Astrocyte (in vitro differentiated cells and primary cell): ENCODE results near the gene BCL7B. TPM values are rescaled to one million over a fixed set of nuclear protein-coding genes. Genes with fewer than 3 reads are reported as not detected.
A peak's percentile ranks its signal among the peaks of the same experiment; 100 is the strongest.
"Not testable (repeated sequence)": the region's sequence is repeated elsewhere in the genome, so short reads cannot be mapped to it uniquely, and the experiment has no call there.

Experiments used
- DNase-seq: peaks from one replicate; pipeline ENCODE4 v3.0.0-alpha.2; 2010; ENCODE audit warnings: low read depth
- FAIRE-seq: peaks from 2 replicates; lab custom pipeline; 2011; peaks lifted over from hg19 to GRCh38; lab: Jason Lieb, UNC
- H2AFZ ChIP-seq: 2 replicates; pipeline ENCODE4 v1.6.0; 2012; ENCODE audit warnings: low read depth, low read length, inconsistent platforms
- H3K27ac ChIP-seq: 2 replicates; pipeline ENCODE4 v1.5.1; 2011; ENCODE audit warnings: low read depth, low read length, inconsistent platforms
- H3K27me3 ChIP-seq: 2 replicates; pipeline ENCODE4 v1.6.0; 2011; ENCODE audit warnings: low read length, inconsistent platforms; ENCODE audit not compliant: insufficient read depth
- H3K36me3 ChIP-seq: 2 replicates; pipeline ENCODE4 v1.5.1; 2011; ENCODE audit warnings: low read length, inconsistent platforms; ENCODE audit not compliant: insufficient read depth
- H3K4me1 ChIP-seq: 2 replicates; pipeline ENCODE4 v1.5.1; 2011; ENCODE audit warnings: low read length, inconsistent platforms; ENCODE audit not compliant: insufficient read depth
- H3K4me2 ChIP-seq: 2 replicates; pipeline ENCODE4 v1.6.0; 2012; ENCODE audit warnings: low read length, inconsistent platforms
- H3K4me3 ChIP-seq: 2 replicates; pipeline ENCODE4 v1.5.1; 2011; ENCODE audit warnings: low read depth, mild to moderate bottlenecking, low read length, inconsistent platforms; ENCODE audit not compliant: insufficient read depth
- H3K79me2 ChIP-seq: 2 replicates; pipeline ENCODE4 v1.6.0; 2012; ENCODE audit warnings: mild to moderate bottlenecking, low read length, inconsistent platforms; ENCODE audit not compliant: insufficient read depth
- H3K9ac ChIP-seq: 2 replicates; pipeline ENCODE4 v1.6.0; 2012; ENCODE audit warnings: mild to moderate bottlenecking, low read length, inconsistent platforms
- H3K9me3 ChIP-seq: 2 replicates; pipeline ENCODE4 v1.5.1; 2012; ENCODE audit warnings: low read depth, mild to moderate bottlenecking, low read length, inconsistent platforms; ENCODE audit not compliant: insufficient read depth
- H4K20me1 ChIP-seq: 2 replicates; pipeline ENCODE4 v1.6.0; 2012; ENCODE audit warnings: low read length, inconsistent platforms; ENCODE audit not compliant: insufficient read depth
- H3K27ac Mint-ChIP-seq: one replicate; pipeline ENCODE4 v1.8.0; 2021; ENCODE audit warnings: mild to moderate bottlenecking, mixed read lengths; ENCODE audit not compliant: unreplicated experiment
- H3K27me3 Mint-ChIP-seq: one replicate; pipeline ENCODE4 v1.8.0; 2021; ENCODE audit warnings: low read depth, mixed read lengths; ENCODE audit not compliant: unreplicated experiment
- H3K36me3 Mint-ChIP-seq: one replicate; pipeline ENCODE4 v1.8.0; 2021; ENCODE audit warnings: low read depth, mixed read lengths; ENCODE audit not compliant: unreplicated experiment
- H3K4me1 Mint-ChIP-seq: one replicate; pipeline ENCODE4 v1.8.0; 2021; ENCODE audit warnings: low read depth, mixed read lengths; ENCODE audit not compliant: unreplicated experiment
- H3K4me3 Mint-ChIP-seq: one replicate; pipeline ENCODE4 v1.8.0; 2021; ENCODE audit warnings: mild to moderate bottlenecking, moderate library complexity, mixed read lengths; ENCODE audit not compliant: unreplicated experiment
- H3K9me3 Mint-ChIP-seq: one replicate; pipeline ENCODE4 v1.8.0; 2021; ENCODE audit warnings: mild to moderate bottlenecking, mixed read lengths; ENCODE audit not compliant: unreplicated experiment
- EZH2 ChIP-seq: IDR thresholded peaks from 2 replicates; pipeline ENCODE4 v1.6.1; 2012; ENCODE audit warnings: mild to moderate bottlenecking, low read length, inconsistent platforms; ENCODE audit not compliant: insufficient read depth
- total RNA-seq: library from RNA; stranded (reverse); gene quantifications from 2 replicates; pipeline ENCODE4 v1.2.1, GENCODE V29; 2021
- TF ChIP-seq, protein P1 (sequence below): IDR thresholded peaks from 2 replicates; pipeline ENCODE4 v1.5.1; 2011; ENCODE audit warnings: low read depth, mild to moderate bottlenecking, inconsistent platforms, low read length, moderate library complexity; ENCODE audit not compliant: insufficient read depth

Gene BCL7B
- total RNA-seq, 1 donor from 2014 or later = 30.1 TPM

DNA sequence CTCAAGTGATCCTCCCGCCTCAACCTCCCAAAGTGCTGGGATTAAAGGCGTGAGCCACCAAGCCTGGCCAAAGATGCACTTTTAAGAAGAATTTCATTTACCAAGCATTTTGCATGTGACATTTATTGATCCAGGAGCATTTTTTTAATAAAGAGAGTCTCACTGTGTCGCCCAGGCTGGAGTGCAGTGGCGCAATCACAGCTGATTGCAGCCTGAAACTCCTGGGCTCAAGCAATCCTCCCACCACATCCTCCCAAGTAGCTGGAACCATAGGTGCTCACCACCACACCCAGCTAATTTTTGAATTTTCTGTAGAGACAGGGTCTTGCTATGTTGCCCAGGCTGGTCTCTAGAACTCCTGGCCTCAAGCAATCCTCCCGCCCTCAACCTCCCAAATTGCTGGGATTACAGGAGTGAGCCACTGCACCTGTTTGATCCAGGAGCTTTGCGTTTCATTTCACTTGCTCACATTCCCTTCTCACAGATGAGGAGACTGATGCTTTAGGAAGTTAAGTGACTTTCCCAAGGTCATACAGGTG is 25.2 kb upstream of the BCL7B start:
- Histone ChIP-seq H3K79me2 (peaks cover 7% of the 10 kb centered on the region), H3K9ac (no peak overlapping the region), H3K27me3 (no peaks in the 10 kb centered on the region), H3K27ac (no peak overlapping the region), H3K36me3 (no peaks in the 10 kb centered on the region), H3K4me3 (no peak overlapping the region), H4K20me1 (no peaks in the 10 kb centered on the region), H3K9me3 (no peaks in the 10 kb centered on the region), H3K4me1 (peaks cover 6% of the 10 kb centered on the region), H3K4me2 (no peak overlapping the region), H2AFZ (no peak overlapping the region)
- Mint-ChIP-seq H3K4me3 (no peak overlapping the region), H3K36me3 (no peaks in the 10 kb centered on the region), H3K4me1 (peaks cover 6% of the 10 kb centered on the region), H3K9me3 (no peaks in the 10 kb centered on the region), H3K27me3 (peaks cover 12% of the 10 kb centered on the region), H3K27ac (no peak overlapping the region)
- DNase-seq (no peak), FAIRE-seq (no peak)
- TF ChIP-seq, protein P1, sequence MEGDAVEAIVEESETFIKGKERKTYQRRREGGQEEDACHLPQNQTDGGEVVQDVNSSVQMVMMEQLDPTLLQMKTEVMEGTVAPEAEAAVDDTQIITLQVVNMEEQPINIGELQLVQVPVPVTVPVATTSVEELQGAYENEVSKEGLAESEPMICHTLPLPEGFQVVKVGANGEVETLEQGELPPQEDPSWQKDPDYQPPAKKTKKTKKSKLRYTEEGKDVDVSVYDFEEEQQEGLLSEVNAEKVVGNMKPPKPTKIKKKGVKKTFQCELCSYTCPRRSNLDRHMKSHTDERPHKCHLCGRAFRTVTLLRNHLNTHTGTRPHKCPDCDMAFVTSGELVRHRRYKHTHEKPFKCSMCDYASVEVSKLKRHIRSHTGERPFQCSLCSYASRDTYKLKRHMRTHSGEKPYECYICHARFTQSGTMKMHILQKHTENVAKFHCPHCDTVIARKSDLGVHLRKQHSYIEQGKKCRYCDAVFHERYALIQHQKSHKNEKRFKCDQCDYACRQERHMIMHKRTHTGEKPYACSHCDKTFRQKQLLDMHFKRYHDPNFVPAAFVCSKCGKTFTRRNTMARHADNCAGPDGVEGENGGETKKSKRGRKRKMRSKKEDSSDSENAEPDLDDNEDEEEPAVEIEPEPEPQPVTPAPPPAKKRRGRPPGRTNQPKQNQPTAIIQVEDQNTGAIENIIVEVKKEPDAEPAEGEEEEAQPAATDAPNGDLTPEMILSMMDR = no peak
- TF ChIP-seq EZH2 = no peak

DNA sequence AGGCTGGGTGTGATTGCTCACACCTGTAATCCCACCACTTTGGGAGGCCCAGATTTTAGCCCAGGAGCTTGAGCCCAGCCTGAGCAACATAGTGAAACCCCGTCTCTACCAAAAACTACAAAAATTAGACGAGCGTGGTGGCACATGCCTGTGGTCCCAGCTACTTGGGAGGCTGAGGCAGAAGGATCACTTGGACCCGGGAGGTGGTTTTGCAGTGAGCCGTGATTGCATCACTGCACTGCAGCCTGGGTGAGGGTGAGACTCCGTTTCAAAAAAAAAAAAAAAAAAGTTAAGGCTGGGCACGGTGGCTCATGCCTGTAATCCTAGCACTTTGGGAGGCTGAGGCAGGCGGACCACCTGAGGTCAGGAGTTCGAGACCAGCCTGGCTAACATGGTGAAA is 23.5 kb upstream of the BCL7B start:
- not testable (repeated sequence) for H3K4me2 ChIP-seq, FAIRE-seq, H3K27me3 ChIP-seq, DNase-seq, H3K27ac ChIP-seq, H2AFZ ChIP-seq, H3K36me3 ChIP-seq, H3K9me3 Mint-ChIP-seq, H3K4me3 Mint-ChIP-seq, H3K4me3 ChIP-seq, H3K9me3 ChIP-seq, H3K9ac ChIP-seq, H3K36me3 Mint-ChIP-seq, H3K27me3 Mint-ChIP-seq, H3K27ac Mint-ChIP-seq
- peaks cover 13% of the 10 kb centered on the region for H4K20me1 ChIP-seq
- peaks cover 11% of the 10 kb centered on the region for H3K4me1 Mint-ChIP-seq
- H3K4me1 ChIP-seq = peaks cover 12% of the 10 kb centered on the region
- peaks cover 24% of the 10 kb centered on the region for H3K79me2 ChIP-seq

GRCh38 chr7:73578342-73579128 is 21.0 kb upstream of the BCL7B start, which contains the start of gene TBL2:
TSS of gene TBL2 (minus strand) at chr7:73578579. CDS start at chr7:73578549, 30 bp downstream.
- no peaks in the 10 kb centered on the region for H3K27me3 ChIP-seq
- H4K20me1 ChIP-seq = peaks cover 32% of the 10 kb centered on the region
- peaks cover 3% of the 10 kb centered on the region for H3K27me3 Mint-ChIP-seq
- peak; percentile 88 for DNase-seq
- peaks cover 13% of the 10 kb centered on the region for H3K4me1 Mint-ChIP-seq
- peak within 1 kb of the TSS; percentile 92 for H3K27ac Mint-ChIP-seq
- H3K4me3 Mint-ChIP-seq = peak within 1 kb of the TSS; percentile 92
- peak within 1 kb of the TSS; percentile 81 for H2AFZ ChIP-seq
- peak within 1 kb of the TSS; percentile 94 for H3K9ac ChIP-seq
- FAIRE-seq = no peak
- no peaks in the 10 kb centered on the region for H3K9me3 Mint-ChIP-seq
- peaks cover 12% of the 10 kb centered on the region for H3K4me1 ChIP-seq
- peaks cover 46% of the 10 kb centered on the region for H3K79me2 ChIP-seq
- H3K9me3 ChIP-seq = no peaks in the 10 kb centered on the region
- H3K4me2 ChIP-seq = peak within 1 kb of the TSS; percentile 95
- peaks cover 5% of the 10 kb centered on the region for H3K36me3 Mint-ChIP-seq
- peak within 1 kb of the TSS; percentile 85 for H3K4me3 ChIP-seq
- peak within 1 kb of the TSS; percentile 87 for H3K27ac ChIP-seq
- H3K36me3 ChIP-seq = peaks cover 13% of the 10 kb centered on the region
- TF ChIP-seq, protein P1 = no peak
- no peak for TF ChIP-seq EZH2
